Transverse colon (tissue), 4 donors: Measurements from ENCODE around the gene RAB3A. TPM values are rescaled to one million over a fixed set of nuclear protein-coding genes. Genes with fewer than 3 reads are reported as not detected.

Experiments used
- DNase-seq: peaks from one replicate; pipeline ENCODE4 v3.0.0-alpha.2; 2019
- H3K27ac ChIP-seq, 4 donors: fragments of 200-600 bp; sonication (generic); 2 replicates each; pipeline ENCODE4 v1.5.1; 2016 to 2018; ENCODE audit warnings: inconsistent platforms in 4 of 4
- H3K27me3 ChIP-seq: fragments of 200-600 bp; sonication (generic); 2 replicates; pipeline ENCODE4 v1.5.1; 2017; ENCODE audit warnings: inconsistent platforms
- H3K36me3 ChIP-seq, 4 donors: fragments of 200-600 bp; sonication (generic); 2 replicates each; pipeline ENCODE4 v1.5.1; 2017 to 2019; ENCODE audit warnings: inconsistent platforms in 4 of 4
- H3K4me1 ChIP-seq, 4 donors: fragments of 200-600 bp; sonication (generic); 2 replicates each; pipeline ENCODE4 v1.5.1; 2017 to 2020; ENCODE audit warnings: inconsistent platforms in 4 of 4
- H3K4me3 ChIP-seq, 4 donors: fragments of 200-600 bp; sonication (generic); 1 replicate in 1 of 4; 2 replicates in 3 of 4; pipeline versions ENCODE4 v1.5.1 to v1.6.1; 2017 to 2019; ENCODE audit warnings: inconsistent platforms in 4 of 4
- H3K9me3 ChIP-seq, 2 donors: fragments of 200-600 bp; sonication (generic); 2 replicates each; pipeline ENCODE4 v1.5.1; 2017 to 2019; ENCODE audit warnings: inconsistent platforms in 2 of 2
- CTCF ChIP-seq, 5 experiments: fragments of 200-600 bp in 3 of 5; fragments of 450-650 bp in 2 of 5; sonication (generic) in 3 of 5; IDR thresholded peaks; 1 replicate in 2 of 5; 2 replicates in 3 of 5; pipeline ENCODE4 v1.5.1; 2016 to 2017; ENCODE audit warnings: antibody characterized with exemption in 5 of 5, inconsistent platforms in 3 of 5, mild to moderate bottlenecking in 2 of 5, moderate library complexity in 1 of 5
- EP300 ChIP-seq: sonication (generic); formaldehyde crosslinking; IDR thresholded peaks from one replicate; pipeline ENCODE4 v1.6.1; 2017; ENCODE audit warnings: antibody characterized with exemption, low read depth
- POLR2A ChIP-seq: fragments of 450-650 bp; IDR thresholded peaks from one replicate; pipeline ENCODE4 v1.6.1; 2016; ENCODE audit warnings: antibody characterized with exemption, mild to moderate bottlenecking, moderate library complexity
- POLR2AphosphoS5 ChIP-seq, 3 donors: sonication (generic); formaldehyde crosslinking; IDR thresholded peaks; one replicate each; pipeline ENCODE4 v1.6.1; 2016; ENCODE audit warnings: antibody characterized with exemption in 3 of 3
- WGBS, 2 donors: methylation state at CpG; one replicate each; pipeline ENCODE4 v1.1.5; 2018; ENCODE audit warnings: low coverage in 1 of 2; 5-methylcytosine and 5-hydroxymethylcytosine counted together
- in situ Hi-C, 4 donors: fragments of 200-750 bp; cut with MboI; loops; one replicate each; pipeline versions ENCODE4 v1.15.0 to v1.15.1; 2017; ENCODE audit warnings: low sequenced_read_pairs in 3 of 4, low pct_ligation_motif_present in 1 of 4, low pct_unique_long_range_greater_than_20kb in 1 of 4
- intact Hi-C: fragments of 100-400 bp; cut with DNase I; formaldehyde crosslinking; loops from one replicate; pipeline ENCODE4 v1.15.1; 2023; ENCODE audit warnings: low total_unique reads
- total RNA-seq, 4 donors: library from RNA; depleted of rRNA; stranded (reverse); fragments of >200 nt; gene quantifications; one replicate each; pipeline ENCODE4 v1.1.0, GENCODE V29; 2016

The RAB3A gene
- total RNA-seq, 4 donors from 2014 or later = 2.2 to 8.6 (median 3.8) TPM; not detected in 1

- in situ Hi-C loops = loop anchor here in 1 of 4 donors (25.0 kb wide), 1 partner anchor 161 kb away; the partner anchor contains the start of gene SSBP4
- WGBS, 2 donors = 28 to 55% methylated on average over 3 to 18 of the region's 23 CpGs
- TF ChIP-seq POLR2AphosphoS5 (IDR thresholded peaks at IDR 0.05) (no peak), POLR2A (no peak), CTCF (IDR thresholded peaks at IDR 0.05) (peak; percentile 94 to 99 (median 97)), EP300 (no peak)
- peak; percentile 86 for DNase-seq
- H3K4me3 ChIP-seq = no peak overlapping the region
- no peak overlapping the region for H3K27ac ChIP-seq
- peaks cover 8% of the 10 kb centered on the region for H3K27me3 ChIP-seq
- H3K9me3 ChIP-seq = no peaks in the 10 kb centered on the region
- H3K36me3 ChIP-seq = no peaks in the 10 kb centered on the region
- peaks cover 0 to 29% (median 10%) of the 10 kb centered on the region in 4 donors for H3K4me1 ChIP-seq
- intact Hi-C loops = loop anchor here (2.0 to 5.0 kb wide), 2 partner anchors 39 to 139 kb away; no protein-coding TSS in a partner anchor
These were observed 47.9 kb upstream of the RAB3A start for GRCh38 chr19:18251587-18252369.

DNA sequence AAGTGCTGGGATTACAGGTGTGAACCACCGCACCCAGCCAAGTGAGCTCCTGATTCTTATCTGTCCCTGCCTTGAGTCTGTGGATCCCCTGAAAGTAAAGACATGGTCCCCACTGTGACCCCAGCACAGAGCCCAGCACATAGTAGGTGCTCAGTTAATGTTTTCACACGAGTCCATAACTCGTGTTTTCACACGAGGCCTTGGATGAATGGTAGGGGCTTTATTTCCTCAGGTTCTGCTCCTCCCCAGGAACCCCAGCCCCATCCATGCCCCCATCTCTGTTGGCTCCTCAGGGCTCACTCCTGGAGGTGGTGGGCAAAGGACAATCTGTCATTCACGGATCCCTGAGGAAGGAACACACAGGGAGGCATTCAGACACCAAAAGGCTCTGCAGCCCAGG, 46.0 kb upstream of the RAB3A start:
- Histone ChIP-seq H3K4me1 (peaks cover 0 to 21% (median 8%) of the 10 kb centered on the region in 4 donors), H3K36me3 (no peaks in the 10 kb centered on the region), H3K27me3 (peaks cover 1% of the 10 kb centered on the region), H3K4me3 (no peak overlapping the region), H3K27ac (no peak overlapping the region), H3K9me3 (no peaks in the 10 kb centered on the region)
- TF ChIP-seq CTCF (IDR thresholded peaks at IDR 0.05) (no peak), POLR2AphosphoS5 (IDR thresholded peaks at IDR 0.05) (no peak), EP300 (no peak), POLR2A (no peak)
- DNase-seq = no peak
- in situ Hi-C loops = loop anchor here in 1 of 4 donors (25.0 kb wide), 1 partner anchor 162 kb away; the partner anchor contains the start of gene SSBP4
- 85 to 100% methylated on average over 3 to 5 of the region's 5 CpGs for WGBS, 2 donors
- intact Hi-C loops = loop anchor here (2.0 to 5.0 kb wide), 2 partner anchors 37 to 138 kb away; no protein-coding TSS in a partner anchor

DNA sequence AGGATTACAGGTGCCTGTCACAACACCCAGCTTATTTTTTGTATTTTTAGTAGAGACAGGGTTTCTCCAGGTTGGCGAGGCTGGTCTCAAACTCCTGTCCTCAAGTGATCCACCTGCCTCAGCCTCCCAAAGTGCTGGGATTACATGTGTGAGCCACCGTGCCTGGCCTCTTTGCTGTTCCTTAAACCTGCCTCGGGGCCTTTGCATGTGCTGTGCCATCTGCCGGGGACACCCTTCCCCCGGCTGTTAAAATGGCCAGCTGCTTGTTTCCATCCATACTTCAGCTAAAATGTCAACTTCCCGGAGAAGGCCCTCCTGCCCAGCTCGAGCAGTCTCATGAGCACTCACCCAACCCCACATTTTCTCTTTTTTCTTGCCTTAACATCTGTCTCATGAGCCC, 41.5 kb upstream of the RAB3A start:
- WGBS, 2 donors = 55 to 73% methylated on average over 4 to 7 of the region's 7 CpGs
- Histone ChIP-seq H3K36me3 (no peaks in the 10 kb centered on the region), H3K9me3 (no peaks in the 10 kb centered on the region), H3K27me3 (no peaks in the 10 kb centered on the region), H3K4me1 (peaks cover 0 to 3% (median 0%) of the 10 kb centered on the region in 4 donors), H3K27ac (no peak overlapping the region), H3K4me3 (no peak overlapping the region)
- in situ Hi-C loops (no loop called here), intact Hi-C loops (no loop called here)
- no peak for DNase-seq
- TF ChIP-seq EP300 (no peak), POLR2A (no peak), CTCF (IDR thresholded peaks at IDR 0.05) (no peak), POLR2AphosphoS5 (IDR thresholded peaks at IDR 0.05) (no peak)

DNA sequence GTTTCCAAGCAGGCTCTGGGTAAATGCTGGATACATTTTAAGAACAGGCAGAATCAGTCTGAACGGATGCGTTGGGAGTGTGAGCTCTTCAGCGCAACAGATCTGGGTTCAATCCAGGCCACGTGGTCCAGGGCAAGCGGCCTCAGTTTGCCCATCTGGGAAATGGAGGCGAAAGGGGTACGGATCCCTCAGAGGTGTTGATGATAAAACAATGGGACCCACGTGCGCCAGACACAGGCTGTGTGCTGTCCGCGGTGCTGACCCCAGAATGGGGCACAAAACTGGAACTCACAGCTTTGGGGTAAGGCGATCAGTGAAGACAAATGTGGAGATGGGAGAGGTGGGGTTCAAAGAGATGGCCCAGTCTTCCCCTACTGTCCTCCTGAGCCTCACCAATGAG, 35.5 kb upstream of the RAB3A start:
- WGBS, 2 donors = 41 to 56% methylated on average over 12 of the region's 12 CpGs
- intact Hi-C loops = no loop called here
- DNase-seq = no peak
- H3K27ac ChIP-seq = no peak overlapping the region
- in situ Hi-C loops = no loop called here
- no peaks in the 10 kb centered on the region for H3K9me3 ChIP-seq
- H3K36me3 ChIP-seq = no peaks in the 10 kb centered on the region
- no peak overlapping the region for H3K4me3 ChIP-seq
- H3K27me3 ChIP-seq = peaks cover 13% of the 10 kb centered on the region
- TF ChIP-seq EP300 (no peak), CTCF (IDR thresholded peaks at IDR 0.05) (no peak), POLR2A (no peak), POLR2AphosphoS5 (IDR thresholded peaks at IDR 0.05) (no peak)
- H3K4me1 ChIP-seq = peaks cover 0 to 3% (median 0%) of the 10 kb centered on the region in 4 donors
